Superior temporal gyrus (tissue), 1 donor: ENCODE results near the gene TBC1D9.
"Not testable (repeated sequence)": the region's sequence is repeated elsewhere in the genome, so short reads cannot be mapped to it uniquely, and the experiment has no call there.

Experiments
- DNase-seq: peaks from one replicate; pipeline ENCODE4 v3.0.0-alpha.2; 2016; ENCODE audit errors: extremely low spot score

The TBC1D9 gene

GRCh38 chr4:140756319-140757231 lies at the start of gene TBC1D9:
Gene TBC1D9, minus strand, starts transcription at chr4:140756385. Its CDS starts 340 bp downstream, at chr4:140756045.
- peak; percentile 63 for DNase-seq

- no peak for DNase-seq
Measured at GRCh38 chr4:140805293-140805692, 49.1 kb upstream of the TBC1D9 start.

GRCh38 chr4:140802591-140802990 lies 46.4 kb upstream of the TBC1D9 start:
- no peak for DNase-seq

GRCh38 chr4:140800666-140801065 lies 44.5 kb upstream of the TBC1D9 start:
- DNase-seq, result no peak

- DNase-seq, result no peak
Measured at GRCh38 chr4:140799686-140800225, 43.6 kb upstream of the TBC1D9 start.

GRCh38 chr4:140793291-140793690 lies 37.1 kb upstream of the TBC1D9 start:
- DNase-seq, result no peak

GRCh38 chr4:140790765-140791164 lies 34.6 kb upstream of the TBC1D9 start:
- DNase-seq, result no peak

GRCh38 chr4:140790171-140790570 lies 34.0 kb upstream of the TBC1D9 start:
- DNase-seq, result no peak

- no peak for DNase-seq
Measured at GRCh38 chr4:140789759-140790158, 33.6 kb upstream of the TBC1D9 start.

- DNase-seq, result not testable (repeated sequence)
Measured at GRCh38 chr4:140782787-140783186, 26.6 kb upstream of the TBC1D9 start.

- no peak for DNase-seq
Measured at GRCh38 chr4:140781596-140781995, 25.4 kb upstream of the TBC1D9 start.

GRCh38 chr4:140777894-140778293 lies 21.7 kb upstream of the TBC1D9 start:
- no peak for DNase-seq

GRCh38 chr4:140777386-140777785 lies 21.2 kb upstream of the TBC1D9 start:
- no peak for DNase-seq

GRCh38 chr4:140776556-140776955 lies 20.4 kb upstream of the TBC1D9 start:
- no peak for DNase-seq

GRCh38 chr4:140774956-140775355 lies 18.8 kb upstream of the TBC1D9 start:
- DNase-seq, result no peak

- DNase-seq, result no peak
Measured at GRCh38 chr4:140774510-140774909, 18.3 kb upstream of the TBC1D9 start.

GRCh38 chr4:140769209-140769608 lies 13.0 kb upstream of the TBC1D9 start:
- no peak for DNase-seq

- no peak for DNase-seq
Measured at GRCh38 chr4:140764785-140765392, 8.7 kb upstream of the TBC1D9 start.

GRCh38 chr4:140762202-140762601 lies 6.0 kb upstream of the TBC1D9 start:
- no peak for DNase-seq

- DNase-seq, result no peak
Measured at GRCh38 chr4:140757232-140757630, 1.0 kb upstream of the TBC1D9 start.

- peak; percentile 18 for DNase-seq
Measured at GRCh38 chr4:140755774-140756318, 339 bp downstream of the TBC1D9 start.
